Neural cell (in vitro differentiated cells): Measurements from ENCODE around the gene NUP210. TPM values are rescaled to one million over a fixed set of nuclear protein-coding genes. Genes with fewer than 3 reads are reported as not detected.

Experiments
- H2AFZ ChIP-seq: fragments of 200-600, 300-800 bp; sonication (generic), shearing (Covaris generic); 2 replicates; pipeline ENCODE4 v1.6.0; 2014; ENCODE audit warnings: low read depth, mild to moderate bottlenecking, antibody characterized with exemption, low read length, moderate library complexity
- H3F3A ChIP-seq: fragments of 200-600 bp; shearing (Covaris generic); 2 replicates; pipeline ENCODE4 v1.6.1; 2016; ENCODE audit warnings: mild to moderate bottlenecking, moderate library complexity, mixed read lengths, antibody characterized with exemption, low read length; ENCODE audit not compliant: insufficient read depth, poor library complexity, severe bottlenecking
- H3K27ac ChIP-seq: fragments of 200-600, 300-800 bp; sonication (generic), shearing (Covaris generic); 2 replicates; pipeline ENCODE4 v1.5.1; 2014; ENCODE audit warnings: mild to moderate bottlenecking, low read length, moderate library complexity
- H3K27me3 ChIP-seq: fragments of 300-800, 200-600 bp; sonication (generic), shearing (Covaris generic); 2 replicates; pipeline ENCODE4 v1.6.0; 2014; ENCODE audit warnings: mild to moderate bottlenecking, low read depth, low read length, moderate library complexity; ENCODE audit not compliant: insufficient read depth
- H3K36me3 ChIP-seq: fragments of 300-800, 200-600 bp; sonication (generic), shearing (Covaris generic); 2 replicates; pipeline ENCODE4 v1.5.1; 2014; ENCODE audit warnings: mild to moderate bottlenecking, antibody characterized with exemption, low read length, moderate library complexity; ENCODE audit not compliant: insufficient read depth
- H3K4me2 ChIP-seq: fragments of 300-800, 200-600 bp; sonication (generic), shearing (Covaris generic); 2 replicates; pipeline ENCODE4 v1.6.0; 2014; ENCODE audit warnings: mild to moderate bottlenecking, low read length
- H3K4me3 ChIP-seq: fragments of 300-800, 200-600 bp; sonication (generic), shearing (Covaris generic); 2 replicates; pipeline ENCODE4 v1.5.1; 2014; ENCODE audit warnings: mild to moderate bottlenecking, low read length, moderate library complexity
- H3K79me2 ChIP-seq: fragments of 200-600 bp; shearing (Covaris generic); replicated peaks from 2 replicates; pipeline ENCODE4 v1.6.0; 2014; ENCODE audit warnings: mild to moderate bottlenecking, low read length, moderate library complexity; ENCODE audit not compliant: insufficient read depth
- H3K9ac ChIP-seq: fragments of 300-800, 200-600 bp; sonication (generic), shearing (Covaris generic); 2 replicates; pipeline ENCODE4 v1.6.1; 2016; ENCODE audit warnings: mild to moderate bottlenecking, low read length, mixed read lengths
- H3K9me2 ChIP-seq: fragments of 200-600 bp; shearing (Covaris generic); 2 replicates; pipeline ENCODE4 v1.6.1; 2016; ENCODE audit warnings: mild to moderate bottlenecking, low read length, mixed read lengths; ENCODE audit not compliant: insufficient read depth
- H3K9me3 ChIP-seq: fragments of 200-600, 300-800 bp; sonication (generic), shearing (Covaris generic); 2 replicates; pipeline ENCODE4 v1.6.1; 2016; ENCODE audit warnings: mild to moderate bottlenecking, mixed run types, low read length, moderate library complexity, mixed read lengths
- H4K20me1 ChIP-seq: fragments of 200-600 bp; shearing (Covaris generic); 2 replicates; pipeline ENCODE4 v1.6.1; 2016; ENCODE audit warnings: mild to moderate bottlenecking, mixed run types; ENCODE audit not compliant: insufficient read depth
- CTCF ChIP-seq: fragments of 450-650 bp; IDR thresholded peaks from 2 replicates; pipeline ENCODE4 v1.5.1; 2014; ENCODE audit warnings: antibody characterized with exemption, mild to moderate bottlenecking, moderate library complexity; ENCODE audit not compliant: poor library complexity, severe bottlenecking
- EP300 ChIP-seq: fragments of 450-650 bp; conservative IDR thresholded peaks from 2 replicates; pipeline ENCODE4 v1.6.1; 2014; ENCODE audit warnings: antibody characterized with exemption, mild to moderate bottlenecking, moderate library complexity; ENCODE audit not compliant: poor library complexity, severe bottlenecking
- EZH2 ChIP-seq: fragments of 200-600, 300-800 bp; shearing (Covaris generic), sonication (generic); IDR thresholded peaks from 2 replicates; pipeline ENCODE4 v1.6.1; 2014; ENCODE audit warnings: antibody characterized with exemption, low read length, borderline replicate concordance, mild to moderate bottlenecking; ENCODE audit not compliant: insufficient read depth, poor library complexity, severe bottlenecking
- MXI1 ChIP-seq: fragments of 450-650 bp; conservative IDR thresholded peaks from 2 replicates; pipeline ENCODE4 v1.6.1; 2014; ENCODE audit warnings: antibody characterized with exemption, mild to moderate bottlenecking; ENCODE audit not compliant: poor library complexity, severe bottlenecking
- POLR2AphosphoS5 ChIP-seq: IDR thresholded peaks from 2 replicates; pipeline ENCODE4 v1.6.1; 2012
- RAD21 ChIP-seq: fragments of 450-650 bp; conservative IDR thresholded peaks from 2 replicates; pipeline ENCODE4 v1.6.1; 2014; ENCODE audit warnings: antibody characterized with exemption, mild to moderate bottlenecking, moderate library complexity
- REST ChIP-seq: IDR thresholded peaks from 2 replicates; pipeline ENCODE4 v1.6.1; 2012; ENCODE audit warnings: borderline replicate concordance
- SMC3 ChIP-seq: fragments of 450-650 bp; conservative IDR thresholded peaks from 2 replicates; pipeline ENCODE4 v1.6.1; 2014; ENCODE audit warnings: antibody characterized with exemption, mild to moderate bottlenecking, moderate library complexity; ENCODE audit not compliant: poor library complexity
- TAF1 ChIP-seq: IDR thresholded peaks from 2 replicates; pipeline ENCODE4 v1.6.1; 2012; ENCODE audit warnings: low read depth
- polyA plus RNA-seq: library from polyadenylated mRNA; depleted of rRNA; stranded (reverse); fragments of >200 nt; gene quantifications from 2 replicates; pipeline ENCODE4 v1.2.3, GENCODE V29; 2014
- small RNA-seq, 3 experiments: library from RNA; depleted of rRNA; stranded (forward); fragments of <200 nt; gene quantifications; one replicate each; pipeline ENCODE3, GENCODE V24; 2012

The NUP210 gene
- polyA plus RNA-seq, 1 donor from 2014 or later, result 8.2 TPM

- TF ChIP-seq CTCF (no peak), TAF1 (no peak)
Observed at GRCh38 chr3:13268120-13268519, 152.0 kb downstream of the NUP210 start (continued).

- Histone ChIP-seq H3K36me3 (no peaks in the 10 kb centered on the region), H3F3A (no peaks in the 10 kb centered on the region), H3K27me3 (no peaks in the 10 kb centered on the region), H3K4me2 (no peak overlapping the region), H3K9me3 (no peaks in the 10 kb centered on the region), H3K4me3 (no peak overlapping the region), H3K9me2 (no peaks in the 10 kb centered on the region), H4K20me1 (no peaks in the 10 kb centered on the region), H3K9ac (no peak overlapping the region), H2AFZ (no peak overlapping the region), H3K79me2 (no peaks in the 10 kb centered on the region), H3K27ac (no peak overlapping the region)
- TF ChIP-seq EZH2 (no peak), TAF1 (no peak), REST (no peak), EP300 (no peak), CTCF (no peak), SMC3 (no peak), POLR2AphosphoS5 (no peak), RAD21 (no peak), MXI1 (no peak)
Observed at GRCh38 chr3:13266651-13267362, 153.3 kb downstream of the NUP210 start.

Small RNA genes within 50 kb of the gene (small RNA-seq; reads per million reads assigned to genes)
- 0 to 0.03 (median 0) reads per million in 3 experiments for gene AC027124.2

Other genes with a start within 250 kb of the NUP210 start
- gene HDAC11, start 60.0 kb upstream of the NUP210 start, polyA plus RNA-seq, result 14.8 and 18.3 TPM in 2 replicates
- gene FBLN2, start 128.8 kb upstream of the NUP210 start, polyA plus RNA-seq, result 0.30 and 0.37 TPM in 2 replicates